H1 (cell line): Measurements from ENCODE around the gene PGP. TPM values are rescaled to one million over a fixed set of nuclear protein-coding genes. Genes with fewer than 3 reads are reported as not detected.

Source experiments
- CTCF ChIA-PET: fragments of 300-600 bp; sonication (Branson Sonifier 250); formaldehyde crosslinking; loops from one replicate; lab custom pipeline; 2021; ENCODE audit not compliant: partially characterized antibody; lab: Charles Lee
- POLR2A ChIA-PET: fragments of 300-600 bp; sonication (Branson Sonifier 250); formaldehyde crosslinking; loops from one replicate; lab custom pipeline; 2021; ENCODE audit warnings: inconsistent platforms; ENCODE audit not compliant: partially characterized antibody; lab: Charles Lee
- DNase-seq, 2 experiments: peaks; one replicate each; pipeline versions ENCODE4 v3.0.0 to v3.0.0-alpha.2; 2010 to 2022; ENCODE audit warnings: low spot score in 2 of 2, low read depth in 1 of 2, mixed read lengths in 1 of 2
- FAIRE-seq: peaks from 2 replicates; lab custom pipeline; 2011; peaks lifted over from hg19 to GRCh38; lab: Jason Lieb, UNC
- H2AFZ ChIP-seq: 2 replicates; pipeline ENCODE4 v1.8.1; 2012; ENCODE audit warnings: low read length, inconsistent platforms
- H2AK5ac ChIP-seq: 2 replicates; pipeline ENCODE4 v1.6.1; 2013; ENCODE audit warnings: low read depth, low read length
- H2BK120ac ChIP-seq: replicated peaks from 2 replicates; pipeline ENCODE3; 2013; ENCODE audit warnings: low read depth, low read length, inconsistent platforms
- H2BK12ac ChIP-seq: 2 replicates; pipeline ENCODE4 v1.6.1; 2013; ENCODE audit warnings: low read depth, low read length
- H2BK15ac ChIP-seq: 2 replicates; pipeline ENCODE4 v1.6.1; 2013; ENCODE audit warnings: low read length
- H2BK20ac ChIP-seq: 2 replicates; pipeline ENCODE4 v1.6.1; 2013; ENCODE audit warnings: low read length
- H2BK5ac ChIP-seq: 2 replicates; pipeline ENCODE4 v1.6.1; 2013; ENCODE audit warnings: low read depth, low read length
- H3K14ac ChIP-seq: 2 replicates; pipeline ENCODE4 v1.6.1; 2013; ENCODE audit warnings: inconsistent platforms; ENCODE audit not compliant: insufficient read length
- H3K18ac ChIP-seq: 2 replicates; pipeline ENCODE4 v1.6.1; 2013; ENCODE audit warnings: low read length; ENCODE audit errors: extremely low read depth
- H3K23ac ChIP-seq: 2 replicates; pipeline ENCODE4 v1.6.1; 2013; ENCODE audit warnings: inconsistent platforms; ENCODE audit not compliant: insufficient read length
- H3K23me2 ChIP-seq: 2 replicates; pipeline ENCODE4 v1.6.1; 2013; ENCODE audit warnings: low read depth, low read length
- H3K27ac ChIP-seq: 2 replicates; pipeline ENCODE4 v1.6.1; 2011; ENCODE audit warnings: low read depth, low read length, inconsistent platforms
- H3K27me3 ChIP-seq, 4 experiments: replicated peaks in 1 of 4; 1 replicate in 1 of 4; 2 replicates in 3 of 4; pipeline versions ENCODE4 v1.6.1 to v1.8.1; 2011 to 2013; ENCODE audit warnings: low read length in 3 of 4, mild to moderate bottlenecking in 3 of 4, inconsistent platforms in 2 of 4, mixed read lengths in 2 of 4, moderate library complexity in 1 of 4; ENCODE audit not compliant: control insufficient read depth in 3 of 4, insufficient read depth in 3 of 4; ENCODE audit errors: extremely low read depth in 1 of 4
- H3K36me3 ChIP-seq, 4 experiments: 2 replicates each; pipeline versions ENCODE4 v1.6.1 to v1.8.1; 2011 to 2013; ENCODE audit warnings: mild to moderate bottlenecking in 4 of 4, low read length in 3 of 4, moderate library complexity in 2 of 4, control low read depth in 1 of 4, inconsistent platforms in 1 of 4; ENCODE audit not compliant: insufficient read depth in 4 of 4, control insufficient read depth in 2 of 4
- H3K4ac ChIP-seq: replicated peaks from 2 replicates; pipeline ENCODE3; 2013; ENCODE audit warnings: low read length, low read depth, mixed read lengths, inconsistent platforms; ENCODE audit not compliant: insufficient read length
- H3K4me1 ChIP-seq, 4 experiments: replicated peaks in 1 of 4; 1 replicate in 1 of 4; 2 replicates in 3 of 4; pipeline versions ENCODE4 v1.6.1 to v1.8.1; 2011 to 2013; ENCODE audit warnings: low read length in 3 of 4, inconsistent platforms in 2 of 4, mixed read lengths in 1 of 4; ENCODE audit not compliant: insufficient read depth in 4 of 4, control insufficient read depth in 3 of 4
- H3K4me2 ChIP-seq, 2 experiments: 2 replicates each; pipeline versions ENCODE4 v1.6.1 to v1.8.1; 2011 to 2013; ENCODE audit warnings: low read depth in 2 of 2, low read length in 2 of 2, control low read depth in 1 of 2, inconsistent platforms in 1 of 2, mild to moderate bottlenecking in 1 of 2; ENCODE audit not compliant: insufficient read depth in 1 of 2
- H3K4me3 ChIP-seq, 4 experiments: fragments of 200-600, 300-600 bp in 1 of 4; sonication (generic), shearing (Covaris generic), sonication (Bioruptor Twin) in 1 of 4; 2 replicates each; pipeline versions ENCODE4 v1.5.1 to v1.8.1; 2011 to 2016; ENCODE audit warnings: low read length in 4 of 4, low read depth in 3 of 4, control low read depth in 2 of 4, inconsistent platforms in 2 of 4, mild to moderate bottlenecking in 2 of 4, mixed read lengths in 1 of 4, moderate library complexity in 1 of 4; ENCODE audit not compliant: insufficient read depth in 2 of 4; ENCODE audit errors: extremely low read depth in 1 of 4
- H3K56ac ChIP-seq: replicated peaks from 2 replicates; pipeline ENCODE3; 2013; ENCODE audit warnings: low read depth, mild to moderate bottlenecking, mixed read lengths, low read length, inconsistent platforms; ENCODE audit not compliant: insufficient read length
- H3K79me1 ChIP-seq: 2 replicates; pipeline ENCODE4 v1.6.1; 2013; ENCODE audit warnings: low read depth, low read length, control low read depth
- H3K79me2 ChIP-seq, 2 experiments: 2 replicates each; pipeline versions ENCODE4 v1.6.1 to v1.8.1; 2012 to 2013; ENCODE audit warnings: low read length in 2 of 2, mild to moderate bottlenecking in 2 of 2, inconsistent platforms in 1 of 2; ENCODE audit not compliant: insufficient read depth in 2 of 2, control insufficient read depth in 1 of 2
- H3K9ac ChIP-seq, 4 experiments: replicated peaks in 1 of 4; 1 replicate in 1 of 4; 2 replicates in 3 of 4; pipeline versions ENCODE4 v1.6.1 to v1.8.1; 2011 to 2013; ENCODE audit warnings: low read depth in 3 of 4, low read length in 3 of 4, control low read depth in 2 of 4, mild to moderate bottlenecking in 2 of 4, moderate library complexity in 2 of 4, inconsistent platforms in 1 of 4; ENCODE audit errors: extremely low read depth in 1 of 4
- H3K9me3 ChIP-seq, 2 experiments: 2 replicates each; pipeline versions ENCODE4 v1.6.1 to v1.8.1; 2012 to 2013; ENCODE audit warnings: mild to moderate bottlenecking in 2 of 2, moderate library complexity in 2 of 2, control low read depth in 1 of 2, inconsistent platforms in 1 of 2, low read depth in 1 of 2, low read length in 1 of 2, mixed read lengths in 1 of 2; ENCODE audit not compliant: insufficient read depth in 2 of 2
- H4K20me1 ChIP-seq, 2 experiments: replicated peaks in 1 of 2; 2 replicates each; pipeline versions ENCODE3 to v1.8.1; 2011 to 2013; ENCODE audit warnings: inconsistent platforms in 2 of 2, low read length in 2 of 2, mild to moderate bottlenecking in 1 of 2; ENCODE audit not compliant: insufficient read depth in 2 of 2, control insufficient read depth in 1 of 2
- H4K5ac ChIP-seq: 2 replicates; pipeline ENCODE4 v1.6.1; 2013; ENCODE audit warnings: low read length, low read depth, mixed read lengths, inconsistent platforms; ENCODE audit not compliant: insufficient read length
- H4K8ac ChIP-seq: 2 replicates; pipeline ENCODE4 v1.8.0; 2013; ENCODE audit warnings: mild to moderate bottlenecking, moderate library complexity, low read length, inconsistent platforms; ENCODE audit not compliant: insufficient read depth; ENCODE audit errors: extremely low read depth
- H4K91ac ChIP-seq: replicated peaks from 2 replicates; pipeline ENCODE3; 2013; ENCODE audit warnings: low read length, mixed read lengths, inconsistent platforms; ENCODE audit not compliant: insufficient read length
- BRCA1 ChIP-seq: IDR thresholded peaks from 2 replicates; pipeline ENCODE4 v1.6.1; 2012; ENCODE audit warnings: low read depth, low read length, improper control_type of control experiment
- CTBP2 ChIP-seq: IDR thresholded peaks from 2 replicates; pipeline ENCODE4 v1.7.0; 2011; ENCODE audit warnings: borderline replicate concordance, mild to moderate bottlenecking, moderate library complexity, mixed read lengths, low read length; ENCODE audit not compliant: insufficient read depth, insufficient read length
- EP300 ChIP-seq, 2 experiments: IDR thresholded peaks; 1 replicate in 1 of 2; 2 replicates in 1 of 2; pipeline ENCODE4 v1.6.1; 2011 to 2012; ENCODE audit warnings: low read depth in 2 of 2, low read length in 2 of 2, mild to moderate bottlenecking in 2 of 2, borderline replicate concordance in 1 of 2, inconsistent platforms in 1 of 2, moderate library complexity in 1 of 2
- EZH2 ChIP-seq: fragments of 200-600 bp; sonication (generic); IDR thresholded peaks from 2 replicates; pipeline ENCODE4 v1.7.1; 2012; ENCODE audit warnings: low read depth, mild to moderate bottlenecking, moderate library complexity, low read length, inconsistent platforms; ENCODE audit not compliant: severe bottlenecking
- JUND ChIP-seq: IDR thresholded peaks from 2 replicates; pipeline ENCODE4 v1.6.1; 2011; ENCODE audit warnings: mild to moderate bottlenecking, improper control_type of control experiment, low read length
- MAFK ChIP-seq: IDR thresholded peaks from 2 replicates; pipeline ENCODE4 v1.6.1; 2012; ENCODE audit warnings: low read depth, mild to moderate bottlenecking, improper control_type of control experiment, low read length
- SIN3A ChIP-seq, 2 experiments: IDR thresholded peaks in 1 of 2; conservative IDR thresholded peaks in 1 of 2; 2 replicates each; pipeline ENCODE4 v1.6.1; 2011 to 2012; ENCODE audit warnings: low read length in 2 of 2, improper control_type of control experiment in 1 of 2, low read depth in 1 of 2, mild to moderate bottlenecking in 1 of 2
- TAF7 ChIP-seq: optimal IDR thresholded peaks from 2 replicates; pipeline ENCODE3; 2011; ENCODE audit warnings: low read depth, mild to moderate bottlenecking, inconsistent platforms, low read length, moderate library complexity, borderline replicate concordance
- TBP ChIP-seq: IDR thresholded peaks from 2 replicates; pipeline ENCODE4 v1.6.1; 2011; ENCODE audit warnings: low read depth, low read length, improper control_type of control experiment
- WGBS, 2 experiments: shearing (Covaris generic) in 1 of 2; methylation state at CpG; one replicate each; pipeline versions ENCODE4 v1.1.6 to v1.1.7; 2013 to 2015; ENCODE audit warnings: low lambda C conversion rate in 2 of 2, mixed read lengths in 2 of 2, inconsistent platforms in 1 of 2, low coverage in 1 of 2, missing lambda C conversion rate in 1 of 2; ENCODE audit not compliant: insufficient replicate concordance in 2 of 2, insufficient coverage in 1 of 2, insufficient read length in 1 of 2; ENCODE audit errors: extremely low coverage in 1 of 2, missing lambda C conversion rate in 1 of 2; 5-methylcytosine and 5-hydroxymethylcytosine counted together
- polyA plus RNA-seq, 7 experiments: library from polyadenylated mRNA; depleted of rRNA in 3 of 7; stranded (reverse) in 5 of 7; unstranded in 2 of 7; fragments of >200 nt in 5 of 7; fragments of 200-250 nt in 2 of 7; gene quantifications; 1 replicate in 5 of 7; 2 replicates in 1 of 7; 4 replicates in 1 of 7; pipeline versions ENCODE4 v1.2.1 to v1.2.3, GENCODE V29; 2011 to 2013; ENCODE audit warnings: missing spikeins in 2 of 7, mixed read lengths in 2 of 7
- total RNA-seq: library from RNA; stranded (reverse); fragmentation: NEBNext Ultra II Directional; extraction: Animal tissue kit (Norgen Biotek cat#: 25700); gene quantifications from 2 replicates; pipeline ENCODE4 v1.2.1, GENCODE V29; 2021
- TF ChIP-seq, protein P1 (sequence below): IDR thresholded peaks from 2 replicates; pipeline ENCODE4 v1.6.1; 2011; ENCODE audit warnings: low read length, improper control_type of control experiment
- TF ChIP-seq, protein P2 (sequence below): IDR thresholded peaks from 2 replicates; pipeline ENCODE4 v1.6.1; 2011; ENCODE audit warnings: low read depth, mild to moderate bottlenecking, low read length; ENCODE audit not compliant: insufficient read depth

PGP gene
- total and polyA plus RNA-seq, 2 of the 8 experiments (the other 6 are each of a cell fraction or from before 2014, with no cell fraction given), result 30.9 to 55.9 TPM

DNA sequence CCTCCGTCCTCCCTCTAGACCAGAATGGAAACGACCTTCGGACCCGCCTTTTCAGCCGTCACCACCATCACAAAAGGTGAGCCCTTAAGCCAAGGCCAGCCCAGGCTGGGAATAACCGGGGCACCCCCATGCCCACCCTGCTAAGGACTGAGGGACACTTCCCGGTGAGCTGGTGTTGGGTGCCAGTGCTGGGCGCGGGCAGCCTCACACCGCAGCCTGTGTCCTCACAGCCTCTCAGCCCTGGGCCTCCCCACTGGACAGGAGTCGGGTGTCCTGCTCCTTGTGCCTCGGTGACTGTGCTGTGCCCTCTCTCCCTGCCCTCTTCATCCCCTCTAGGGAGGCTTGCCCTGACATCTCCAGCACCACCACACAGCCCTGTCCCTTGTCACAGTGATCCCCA is 48.8 kb downstream of the PGP start:
- Histone ChIP-seq H2AFZ (no peak overlapping the region), H3K27ac (no peak overlapping the region), H3K4me1 (no peaks in the 10 kb centered on the region; a peak in 1 of 7 replicates), H4K8ac (no peak overlapping the region), H4K91ac (no peak overlapping the region), H2BK12ac (no peak overlapping the region), H3K9me3 (peaks cover 0 to 17% of the 10 kb centered on the region in 2 experiments; a peak in 1 of 4 replicates), H3K9ac (no peak overlapping the region), H2BK120ac (no peak overlapping the region), H4K5ac (no peak overlapping the region), H2BK5ac (no peak overlapping the region), H2AK5ac (no peak overlapping the region), H2BK20ac (no peak overlapping the region), H3K18ac (no peak overlapping the region), H4K20me1 (peaks cover 12 to 33% of the 10 kb centered on the region in 2 experiments), H2BK15ac (no peak overlapping the region), H3K14ac (no peak overlapping the region), H3K56ac (no peak overlapping the region), H3K36me3 (peaks cover 8 to 25% (median 22%) of the 10 kb centered on the region in 4 experiments; a peak in 7 of 8 replicates), H3K4me3 (no peak overlapping the region), H3K79me1 (peaks cover 18% of the 10 kb centered on the region), H3K4me2 (no peak overlapping the region), H3K79me2 (peaks cover 8 to 38% of the 10 kb centered on the region in 2 experiments; a peak in 3 of 4 replicates), H3K27me3 (no peaks in the 10 kb centered on the region), H3K4ac (no peak overlapping the region), H3K23ac (no peak overlapping the region), H3K23me2 (no peaks in the 10 kb centered on the region)
- DNase-seq, result no peak
- ChIA-PET CTCF (no interaction called here), POLR2A (interaction anchor here (1.2 to 13.5 kb wide), 4 partner anchors 9 to 111 kb away, joined by 3 to 312 read pairs (median 18); partner anchors contain the start of gene TRAF7)
- WGBS, 2 experiments, result 88% methylated on average over 12 of the region's 12 CpGs; no CpG with 5 or more reads in 1 of the 2 experiments
- no peak for FAIRE-seq
- no peak for TF ChIP-seq CTBP2
- no peak for TF ChIP-seq BRCA1
- TF ChIP-seq MAFK, result no peak
- TF ChIP-seq EZH2, result no peak
- no peak for TF ChIP-seq TAF7
- no peak for TF ChIP-seq TBP
- TF ChIP-seq, protein P1, sequence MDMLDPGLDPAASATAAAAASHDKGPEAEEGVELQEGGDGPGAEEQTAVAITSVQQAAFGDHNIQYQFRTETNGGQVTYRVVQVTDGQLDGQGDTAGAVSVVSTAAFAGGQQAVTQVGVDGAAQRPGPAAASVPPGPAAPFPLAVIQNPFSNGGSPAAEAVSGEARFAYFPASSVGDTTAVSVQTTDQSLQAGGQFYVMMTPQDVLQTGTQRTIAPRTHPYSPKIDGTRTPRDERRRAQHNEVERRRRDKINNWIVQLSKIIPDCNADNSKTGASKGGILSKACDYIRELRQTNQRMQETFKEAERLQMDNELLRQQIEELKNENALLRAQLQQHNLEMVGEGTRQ, result no peak
- no peak for TF ChIP-seq JUND
- no peak for TF ChIP-seq SIN3A (conservative IDR thresholded peaks at IDR 0.05 in 1 of 2, IDR thresholded peaks at IDR 0.05 in 1 of 2; ENCODE audit: low read depth in 1 of 2, low read length in 2 of 2)
- TF ChIP-seq, protein P2, sequence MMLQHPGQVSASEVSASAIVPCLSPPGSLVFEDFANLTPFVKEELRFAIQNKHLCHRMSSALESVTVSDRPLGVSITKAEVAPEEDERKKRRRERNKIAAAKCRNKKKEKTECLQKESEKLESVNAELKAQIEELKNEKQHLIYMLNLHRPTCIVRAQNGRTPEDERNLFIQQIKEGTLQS, result no peak
- no peak for TF ChIP-seq EP300 (IDR thresholded peaks at IDR 0.05; ENCODE audit: borderline replicate concordance in 1 of 2, low read depth in 2 of 2, low read length in 2 of 2)
